NCI-H226 (cell line): ENCODE data around the gene GABBR1.
A peak's percentile ranks its signal among the peaks of the same experiment; 100 is the strongest.

ENCODE experiments used
- DNase-seq: peaks from one replicate; pipeline ENCODE4 v3.0.0-alpha.2; 2015

GABBR1 gene

DNA sequence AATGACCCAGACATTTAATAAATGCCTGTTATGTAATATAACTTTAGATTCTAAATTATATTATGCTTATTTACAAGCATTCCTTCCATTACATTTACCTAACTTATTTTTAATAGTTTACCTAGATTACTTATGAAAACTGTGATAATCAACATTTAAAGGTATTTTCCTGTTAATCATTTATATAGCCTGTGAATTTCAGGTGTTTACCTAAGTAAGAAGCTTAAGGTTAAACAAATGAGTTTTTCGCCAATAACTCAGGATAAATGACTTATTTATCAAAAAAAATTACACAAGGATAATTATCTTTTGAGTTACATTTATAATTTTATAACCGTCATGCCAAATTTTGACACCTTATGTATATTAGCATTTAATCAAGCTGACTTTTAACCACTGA is 108.9 kb downstream of the GABBR1 start:
- no peak for DNase-seq

DNA sequence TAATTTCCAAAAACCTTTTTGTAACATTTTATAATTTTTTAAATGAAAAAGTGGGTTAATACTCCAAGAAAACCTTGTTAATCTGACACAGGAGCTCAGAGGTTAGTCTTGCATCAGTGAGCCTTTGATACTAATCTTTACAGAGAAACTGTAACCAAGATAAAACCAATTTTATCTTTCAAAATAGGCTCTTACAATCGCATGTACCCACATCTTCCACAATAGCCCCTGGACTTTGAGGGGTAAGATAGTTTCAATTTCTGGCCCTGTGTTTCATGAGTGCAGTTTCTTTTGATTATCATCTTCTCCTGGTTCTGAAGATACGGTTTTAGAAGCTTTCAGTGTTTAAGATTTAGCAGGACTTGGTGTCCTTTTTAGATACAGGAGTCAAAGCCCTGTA is 110.8 kb downstream of the GABBR1 start:
- no peak for DNase-seq

DNA sequence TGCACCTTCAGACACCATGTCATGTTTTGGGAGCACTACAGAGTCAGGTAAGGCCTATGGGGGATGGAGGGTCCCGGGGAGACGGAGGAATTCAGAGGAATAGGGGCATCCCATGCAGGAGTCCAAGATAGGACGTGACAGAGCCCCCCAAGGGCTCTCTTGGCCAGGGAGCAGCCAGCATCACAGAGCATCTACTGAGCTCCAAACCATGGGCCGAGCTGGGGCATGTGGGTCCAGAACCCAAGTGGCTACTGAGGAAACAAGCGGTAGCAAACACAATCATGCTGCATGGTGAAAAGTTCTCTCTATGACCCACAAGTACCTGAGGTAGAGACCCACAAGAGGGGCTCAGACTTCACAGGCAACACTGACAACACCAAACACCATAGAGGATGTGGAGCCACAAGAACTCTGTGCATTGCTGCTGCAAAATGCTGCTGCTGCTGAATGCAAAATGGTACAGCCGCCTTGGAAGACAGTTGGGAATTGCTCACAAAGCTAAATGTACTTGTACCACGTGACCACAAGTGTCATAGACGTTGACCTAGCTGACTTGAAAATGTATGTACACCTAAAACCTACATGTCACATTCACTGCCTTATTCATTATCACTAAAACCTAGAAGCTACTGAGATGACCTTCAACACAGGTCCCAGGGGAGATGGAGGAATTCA is 111.8 kb downstream of the GABBR1 start:
- no peak for DNase-seq

DNA sequence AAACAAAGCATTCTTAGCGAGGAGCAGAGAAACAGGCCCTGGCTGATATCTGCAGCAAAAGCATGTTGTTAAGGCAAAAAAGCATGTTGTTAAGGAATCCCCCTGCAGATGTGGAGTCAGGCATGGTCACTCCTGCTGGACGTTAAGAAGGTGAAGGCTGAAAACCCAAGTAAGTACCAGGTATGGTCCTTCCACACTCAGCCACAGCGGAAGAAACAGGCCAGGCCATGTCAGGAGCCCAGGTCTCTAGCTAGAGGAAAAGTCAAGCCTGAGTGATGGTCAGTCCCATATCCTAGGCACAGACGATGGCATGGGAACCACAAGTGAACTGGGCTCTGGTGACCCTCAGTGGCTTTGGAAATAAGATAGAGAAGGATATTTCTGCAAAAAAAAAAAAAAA is 112.8 kb downstream of the GABBR1 start:
- no peak for DNase-seq

DNA sequence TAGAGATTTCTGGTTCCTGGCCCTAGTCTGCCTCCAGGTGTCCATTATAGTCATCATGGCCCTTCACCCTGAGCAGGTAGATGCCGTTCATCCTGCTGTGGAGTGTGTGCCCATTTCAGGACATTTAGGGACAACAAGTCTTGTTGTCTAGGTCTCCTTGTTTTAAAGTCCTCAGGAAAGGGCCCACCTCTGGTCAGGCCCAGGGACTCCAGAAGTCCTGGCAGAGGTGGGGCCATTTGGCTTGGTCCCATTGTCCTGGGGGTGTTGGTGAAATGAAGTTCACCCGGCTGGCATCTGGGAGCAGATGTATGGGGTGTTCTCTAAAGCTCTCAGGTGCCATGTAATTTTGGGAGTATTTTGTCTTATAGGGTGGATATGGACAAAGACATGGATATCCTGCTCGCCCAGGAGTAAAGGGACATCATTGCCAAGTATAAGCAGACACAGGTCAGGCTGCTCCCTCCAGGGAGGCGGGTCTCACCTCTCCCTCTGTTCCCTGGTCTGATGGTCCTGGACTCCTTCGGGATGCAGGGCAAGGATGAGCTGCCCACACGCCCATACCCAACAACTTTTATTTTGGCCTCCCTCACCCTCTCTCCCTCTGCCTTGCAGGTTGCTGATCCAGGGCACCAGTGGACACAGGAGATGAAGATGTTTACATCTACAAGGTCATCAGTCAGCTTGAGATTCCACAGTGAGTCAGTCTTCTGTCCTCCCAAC is 113.5 kb downstream of the GABBR1 start:
- no peak for DNase-seq

DNA sequence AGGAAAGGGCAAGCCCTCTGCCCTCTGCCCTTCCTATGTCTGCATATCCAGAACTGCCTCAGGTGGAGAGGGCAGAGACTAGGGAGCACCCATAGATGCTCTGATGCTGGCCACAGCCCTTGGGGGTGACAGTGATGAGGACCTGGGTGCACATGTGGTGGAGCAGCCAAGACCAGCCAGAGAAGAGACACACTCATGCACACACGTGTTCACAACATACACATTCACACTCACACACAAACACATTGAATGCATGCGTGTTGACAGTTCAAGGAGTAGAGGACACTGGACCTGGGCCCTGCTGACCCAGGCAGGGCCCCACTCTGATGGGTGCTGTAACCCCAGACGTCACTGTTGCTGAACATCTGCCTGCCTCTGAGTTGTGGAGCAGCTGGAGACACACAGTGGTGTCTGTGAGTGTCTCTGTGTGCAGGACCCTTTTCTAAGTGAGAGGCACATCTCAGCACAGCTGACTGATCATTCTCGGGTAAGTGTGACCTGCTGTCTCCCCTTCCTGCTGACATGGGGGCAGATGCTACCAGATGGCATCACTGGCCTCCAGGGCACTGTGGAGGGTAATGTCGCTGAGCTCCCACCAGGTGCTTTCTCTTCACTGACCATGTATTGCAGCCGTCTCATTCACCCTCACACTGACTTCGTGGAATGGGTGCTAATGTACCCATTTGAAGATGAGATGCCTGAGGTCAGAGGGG is 115.1 kb downstream of the GABBR1 start:
- no peak for DNase-seq

DNA sequence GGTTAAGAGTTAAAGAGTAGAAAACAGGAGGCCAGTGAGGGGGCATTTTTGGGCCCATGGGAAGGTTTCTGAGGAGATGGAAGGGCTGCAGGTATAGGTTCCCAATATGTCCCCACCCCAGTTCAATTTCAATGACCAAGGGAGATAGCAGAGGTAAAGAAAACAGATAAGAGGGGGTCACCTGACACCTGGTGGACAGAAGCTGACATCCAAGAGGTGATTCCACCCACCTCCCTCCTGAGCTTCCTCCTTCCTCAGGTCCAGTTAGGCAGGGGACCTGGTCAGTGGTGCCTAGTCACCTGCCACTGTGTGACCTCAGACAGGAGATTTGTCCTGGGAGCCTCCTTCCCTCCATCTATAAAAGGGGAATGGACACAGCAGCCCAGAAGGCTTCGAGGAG is 115.7 kb downstream of the GABBR1 start:
- no peak for DNase-seq

DNA sequence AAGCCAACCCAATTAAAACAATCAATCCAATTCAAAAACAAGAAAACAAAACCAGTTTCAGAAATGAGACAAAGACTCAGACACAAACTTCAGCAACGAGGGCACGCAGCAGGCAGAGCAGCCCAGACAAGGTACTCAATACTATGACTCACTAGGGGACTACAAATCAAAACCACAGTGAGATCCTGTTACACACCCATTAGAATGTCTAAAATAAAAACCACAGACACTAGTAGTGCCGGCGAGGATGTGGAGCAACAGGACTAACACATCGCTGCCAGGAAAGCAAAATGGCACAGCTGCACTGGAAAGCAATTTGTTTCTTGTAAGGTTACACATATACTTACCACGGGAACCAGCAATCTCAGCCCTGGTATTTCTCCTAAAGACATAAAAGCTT is 116.9 kb downstream of the GABBR1 start:
- peak; percentile 28 for DNase-seq

DNA sequence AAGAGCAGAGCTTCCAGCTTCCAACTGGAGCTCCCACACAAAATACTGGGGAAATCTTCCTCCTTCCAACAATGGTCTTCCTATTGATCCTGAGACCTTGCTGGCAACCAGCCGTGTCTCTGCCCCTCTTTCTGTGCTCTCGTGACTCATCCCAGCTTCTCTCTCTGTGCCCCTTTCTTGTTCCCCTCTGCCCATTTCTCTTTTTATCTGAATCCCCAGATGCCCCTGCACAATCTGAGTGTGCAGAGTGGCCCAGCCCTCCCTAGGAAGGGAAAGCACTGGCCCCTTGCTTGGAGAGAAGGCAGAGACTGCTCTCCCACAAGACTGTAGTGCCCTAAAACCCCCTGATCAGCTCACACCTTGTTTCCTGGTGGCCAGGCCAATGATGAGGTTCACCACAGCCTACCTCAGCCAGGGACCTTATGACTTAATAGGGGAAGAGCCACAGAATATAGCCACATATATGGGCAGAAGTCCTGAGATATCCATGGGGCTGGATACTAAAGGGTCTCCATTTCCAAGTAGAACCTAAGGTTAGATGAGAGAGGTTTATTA is 122.2 kb downstream of the GABBR1 start:
- no peak for DNase-seq

DNA sequence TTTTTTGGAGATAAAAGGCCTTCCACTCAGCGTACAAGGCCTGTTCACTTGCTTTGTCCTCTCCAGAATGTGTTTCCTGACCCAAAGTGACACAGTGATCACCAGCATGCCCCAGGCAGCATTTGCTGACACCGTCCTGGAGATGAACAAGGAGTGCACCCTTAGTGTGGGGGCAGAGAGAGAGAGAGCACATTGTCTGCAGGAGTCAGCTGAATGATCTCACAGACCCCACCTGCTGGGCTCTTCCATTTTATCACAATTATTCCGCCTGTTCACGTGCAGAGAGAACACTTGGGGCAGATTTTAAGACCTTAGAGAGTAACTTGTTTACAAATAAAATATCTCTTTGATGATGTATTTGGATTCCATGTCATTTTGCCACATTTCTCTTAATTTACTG is 122.8 kb downstream of the GABBR1 start:
- no peak for DNase-seq
